GM18520 (cell line): Measurements from ENCODE around the gene DHFR.
A peak's percentile ranks its signal among the peaks of the same experiment; 100 is the strongest.
"Not testable (repeated sequence)": the region's sequence is repeated elsewhere in the genome, so short reads cannot be mapped to it uniquely, and the experiment has no call there.

Experiments used
- ATAC-seq: cut with Tn5 transposase; IDR thresholded peaks from one replicate; pipeline ENCODE4 v1.9.1; 2021; ENCODE audit not compliant: unreplicated experiment

DHFR gene

DNA sequence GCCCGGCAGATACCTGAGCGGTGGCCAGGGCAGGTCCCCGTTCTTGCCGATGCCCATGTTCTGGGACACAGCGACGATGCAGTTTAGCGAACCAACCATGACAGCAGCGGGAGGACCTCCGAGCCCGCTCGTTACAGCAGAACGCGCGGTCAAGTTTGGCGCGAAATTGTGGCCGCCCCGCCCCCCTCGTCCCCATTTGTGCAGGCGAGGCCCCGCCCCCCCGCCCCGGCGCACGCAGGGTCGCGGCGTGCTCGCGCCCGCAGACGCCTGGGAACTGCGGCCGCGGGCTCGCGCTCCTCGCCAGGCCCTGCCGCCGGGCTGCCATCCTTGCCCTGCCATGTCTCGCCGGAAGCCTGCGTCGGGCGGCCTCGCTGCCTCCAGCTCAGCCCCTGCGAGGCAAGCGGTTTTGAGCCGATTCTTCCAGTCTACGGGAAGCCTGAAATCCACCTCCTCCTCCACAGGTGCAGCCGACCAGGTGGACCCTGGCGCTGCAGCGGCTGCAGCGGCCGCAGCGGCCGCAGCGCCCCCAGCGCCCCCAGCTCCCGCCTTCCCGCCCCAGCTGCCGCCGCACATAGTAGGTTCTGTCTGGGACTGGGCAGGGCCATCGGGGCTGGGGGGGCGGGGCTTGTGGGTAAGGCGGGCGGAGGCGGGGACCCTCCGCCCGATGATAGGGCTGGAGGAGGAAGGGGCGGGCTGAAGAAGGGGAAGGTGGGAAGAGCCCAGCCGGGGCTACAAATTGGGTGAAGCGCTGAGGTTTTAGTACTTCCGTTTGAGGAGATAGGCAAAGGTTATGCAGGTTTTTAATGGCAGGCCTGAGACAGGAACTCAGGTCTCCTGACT is at the start of gene DHFR, which contains the start of gene MSH3:
TSS of gene DHFR (minus strand) at position 593 of the 840 bp plus-strand sequence. CDS start at position 99, 494 bp downstream.
TSS of gene MSH3 (plus strand) at position 262 of the 840 bp plus-strand sequence. CDS start at position 338, 76 bp downstream.
- peak; percentile 16 for ATAC-seq

DNA sequence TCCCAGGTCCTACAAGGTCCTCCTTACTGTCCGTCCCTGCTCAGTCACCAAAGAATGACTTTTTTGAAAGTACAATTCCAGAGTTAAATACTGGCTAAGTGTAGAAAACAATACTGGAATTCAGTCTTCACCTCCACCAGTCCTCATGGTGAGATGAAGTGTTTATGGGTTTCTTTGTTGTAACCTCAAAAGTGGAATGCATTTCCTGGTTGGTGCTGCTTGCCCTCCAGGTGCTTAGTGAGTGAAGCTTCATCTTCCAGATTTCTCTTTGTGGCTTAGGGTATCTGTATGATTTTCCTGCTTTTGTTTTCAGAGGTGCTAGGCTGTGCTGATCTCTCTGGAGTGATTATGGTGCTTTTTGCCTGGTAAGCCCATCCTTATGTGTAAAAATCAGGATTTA is 49.4 kb upstream of the DHFR start:
- no peak for ATAC-seq

DNA sequence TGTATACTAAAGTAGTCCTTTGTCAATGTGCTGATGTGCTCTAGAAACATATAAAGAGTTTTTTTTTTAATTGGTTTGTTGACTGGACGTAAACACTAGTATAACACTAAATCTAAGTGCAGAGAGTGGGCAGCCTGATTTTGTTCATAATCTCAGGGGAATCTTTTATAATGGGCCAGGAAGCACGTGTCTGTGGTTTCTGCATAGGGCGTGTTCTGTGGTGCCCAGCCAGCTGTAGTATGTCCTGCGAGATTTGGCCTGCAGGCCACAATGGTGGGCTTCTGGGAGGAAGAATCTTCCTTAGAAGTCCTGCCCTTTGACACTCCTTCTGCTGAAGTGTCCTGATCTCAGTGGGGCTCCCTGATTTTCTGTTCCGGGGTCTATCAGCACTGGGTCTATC is 49.0 kb upstream of the DHFR start:
- no peak for ATAC-seq

DNA sequence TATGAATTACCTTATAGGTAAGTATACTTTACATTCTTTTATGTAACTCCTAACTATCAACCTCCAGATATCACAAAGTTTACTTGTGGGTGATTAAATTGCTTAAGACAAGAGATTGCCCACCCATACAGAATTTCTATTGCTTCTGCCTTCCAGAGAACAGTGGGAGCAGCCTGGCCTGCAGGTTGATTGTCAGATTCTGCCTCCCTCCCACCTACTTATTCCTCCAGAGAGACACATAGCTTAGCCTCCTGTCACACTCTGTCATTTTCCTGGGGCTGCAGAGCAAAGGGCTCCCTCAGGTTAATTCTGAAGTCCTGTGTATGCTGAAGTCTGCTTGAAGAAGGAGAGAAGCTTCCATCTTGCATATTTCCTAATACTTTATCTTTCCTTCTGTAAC is 48.5 kb upstream of the DHFR start:
- ATAC-seq = no peak

DNA sequence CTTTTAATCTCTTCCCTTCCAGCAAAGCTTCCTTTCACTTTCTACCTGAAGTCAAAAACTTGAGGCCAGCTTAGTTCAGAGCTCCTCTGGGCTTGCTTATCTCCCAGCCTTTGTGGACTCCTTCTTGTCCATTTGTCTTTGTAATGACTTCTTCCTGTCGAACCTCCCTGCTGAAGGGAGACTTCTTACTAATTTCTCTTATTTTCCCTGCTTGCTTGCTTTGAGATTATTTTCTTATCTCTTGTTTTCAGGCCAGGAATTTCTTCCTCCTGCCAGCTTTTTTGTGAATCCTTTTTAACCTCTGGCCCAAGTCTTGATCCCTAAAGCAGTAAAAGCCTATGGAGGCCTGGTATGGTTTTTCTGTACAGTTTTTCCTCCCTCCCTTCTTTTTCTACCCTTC is 46.8 kb upstream of the DHFR start:
- ATAC-seq = no peak

DNA sequence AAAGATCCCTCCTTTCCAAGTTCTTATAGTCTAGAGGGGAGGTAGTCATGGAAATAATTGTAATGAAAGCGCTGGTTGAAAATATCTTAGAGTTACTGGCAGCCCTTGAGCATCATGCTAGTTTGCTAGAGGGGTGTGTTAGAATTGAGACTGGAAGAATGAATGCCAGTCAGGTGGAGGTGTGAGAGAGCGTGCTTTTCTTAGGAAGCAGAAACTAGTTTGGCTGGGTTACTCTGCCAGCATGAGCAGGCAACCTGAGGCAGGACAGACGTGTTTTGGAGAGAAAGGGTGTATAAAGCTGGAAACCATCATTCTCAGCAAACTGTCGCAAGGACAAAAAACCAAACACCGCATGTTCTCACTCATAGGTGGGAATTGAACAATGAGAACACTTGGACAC is 43.6 kb upstream of the DHFR start:
- ATAC-seq = no peak

DNA sequence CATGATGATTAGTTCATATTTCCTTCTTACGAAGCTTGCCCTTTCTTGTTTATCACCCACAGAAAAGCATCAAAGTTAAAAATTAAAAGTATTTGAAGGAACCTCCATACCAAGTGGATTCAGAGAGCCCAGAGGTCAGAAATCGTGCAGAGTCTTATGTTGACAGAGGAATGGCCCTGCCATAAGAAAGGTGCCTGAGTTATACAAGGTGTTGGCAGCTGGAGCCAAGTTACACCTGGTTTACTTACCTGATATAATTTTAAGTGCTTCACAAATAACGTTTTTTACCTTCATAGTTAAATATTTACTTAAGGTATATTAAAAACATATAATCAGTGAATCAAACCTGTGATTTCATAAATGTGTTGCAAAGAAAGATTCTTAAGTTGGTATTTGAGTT is 42.3 kb upstream of the DHFR start:
- no peak for ATAC-seq

DNA sequence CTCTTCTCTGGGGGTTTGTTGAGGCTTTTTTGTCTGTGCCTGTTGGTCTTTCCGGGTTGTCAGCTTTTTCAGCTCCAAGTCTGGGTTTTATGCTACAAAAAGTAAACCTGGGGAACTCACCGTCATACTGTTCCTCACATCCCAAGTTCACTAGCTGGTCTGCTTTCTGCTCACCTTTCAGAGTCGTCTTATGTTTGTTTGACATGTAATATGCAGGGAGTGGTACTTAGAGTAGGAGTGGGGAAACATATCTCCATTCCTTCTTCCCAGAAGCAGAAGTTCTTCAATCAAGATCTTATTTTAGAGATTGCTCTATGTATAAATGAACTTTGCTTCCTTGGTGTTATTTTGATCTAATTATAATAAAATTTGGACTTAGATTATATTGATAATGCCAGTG is 41.7 kb upstream of the DHFR start:
- ATAC-seq = no peak

DNA sequence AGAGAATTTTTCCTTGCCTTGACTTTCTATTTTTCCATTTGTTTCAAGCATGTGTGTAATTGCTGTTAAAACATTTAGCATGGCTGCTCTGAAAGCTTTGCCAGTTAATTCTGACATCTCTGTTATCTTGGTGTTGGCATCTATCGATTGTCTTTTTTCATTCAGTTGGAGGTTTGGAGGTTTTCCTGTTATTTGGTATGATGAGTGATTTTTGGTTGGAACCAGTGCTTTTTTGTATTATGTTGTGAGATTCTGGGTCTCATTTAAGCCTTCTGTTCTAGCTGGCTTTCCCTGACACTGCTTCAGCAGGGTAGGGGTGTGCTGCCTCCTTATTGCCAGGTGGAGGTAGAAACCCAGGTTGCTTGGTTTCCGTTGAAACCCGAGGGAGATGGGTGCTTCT is 40.9 kb upstream of the DHFR start:
- no peak for ATAC-seq

DNA sequence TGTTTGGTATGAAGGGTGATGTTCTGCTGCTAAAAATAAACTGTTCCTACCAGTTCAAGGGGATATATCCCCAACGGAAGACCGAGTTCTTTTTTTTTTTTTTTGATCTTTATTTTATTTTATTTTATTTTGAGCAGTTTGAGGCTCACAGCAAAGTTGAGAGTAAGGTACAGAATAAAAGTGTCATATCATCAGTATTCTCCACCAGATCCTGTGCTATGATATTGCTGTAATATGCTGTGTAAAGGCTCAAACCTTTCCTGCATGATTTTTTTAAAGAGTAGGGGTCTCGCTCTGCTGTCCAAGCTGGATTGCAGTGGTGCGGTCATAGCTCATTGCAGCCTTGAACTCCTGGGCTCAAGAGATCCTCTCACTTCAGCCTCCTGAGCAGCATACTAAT is 34.8 kb upstream of the DHFR start:
- ATAC-seq = no peak

DNA sequence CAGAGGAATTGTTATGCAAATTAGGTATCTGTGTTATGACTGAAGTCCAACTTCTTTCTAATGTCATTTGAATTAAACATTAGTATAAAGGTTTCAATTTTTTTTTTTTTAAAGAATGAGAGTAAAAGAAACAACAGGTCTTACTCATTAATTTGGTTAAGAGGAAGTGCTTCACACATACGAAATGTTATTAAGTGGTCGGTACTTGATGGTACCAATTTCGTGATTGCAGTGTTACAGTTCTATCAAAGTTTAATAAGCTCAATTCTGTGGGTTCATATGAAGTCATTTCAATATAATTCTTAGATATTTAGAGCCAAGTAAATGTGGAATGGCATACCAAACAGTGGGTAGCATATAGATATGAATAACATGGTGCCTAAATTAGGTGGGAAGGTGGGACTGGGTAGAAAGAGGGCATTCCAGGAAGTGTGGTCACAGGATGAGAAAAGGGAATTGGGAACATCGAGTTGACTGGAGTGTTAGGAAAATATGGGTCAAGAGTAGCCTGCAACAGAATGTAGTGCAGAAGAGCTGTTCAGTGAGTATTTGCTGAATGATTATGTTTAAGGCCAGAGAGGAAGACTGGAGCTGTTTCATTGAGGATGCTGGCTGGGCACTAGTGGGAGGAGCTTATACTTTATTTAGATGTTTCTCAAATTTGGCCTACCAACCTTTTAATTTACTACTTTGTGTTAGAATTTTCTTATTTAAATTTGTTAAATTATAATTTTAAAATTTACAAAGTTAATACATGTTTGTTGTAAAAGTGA is 34.1 kb upstream of the DHFR start:
- ATAC-seq = no peak

DNA sequence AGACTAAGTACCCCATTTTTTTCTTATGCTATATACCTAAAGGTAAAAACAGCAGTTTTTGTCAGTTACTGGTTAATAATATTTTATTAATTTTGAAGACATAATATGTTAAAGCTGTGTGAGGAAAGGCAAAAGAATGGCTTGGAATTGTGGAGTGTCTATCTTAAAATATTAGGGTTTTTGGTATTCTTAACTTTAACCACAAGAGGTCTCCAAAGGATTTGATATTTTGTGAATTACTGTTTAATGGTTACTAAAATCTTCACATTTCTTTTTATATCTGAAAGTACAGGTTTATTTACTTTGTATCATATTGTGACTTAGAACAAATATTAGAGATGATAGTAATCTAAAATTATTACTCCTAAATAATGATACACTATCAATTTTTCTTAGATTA is 32.0 kb upstream of the DHFR start:
- no peak for ATAC-seq

DNA sequence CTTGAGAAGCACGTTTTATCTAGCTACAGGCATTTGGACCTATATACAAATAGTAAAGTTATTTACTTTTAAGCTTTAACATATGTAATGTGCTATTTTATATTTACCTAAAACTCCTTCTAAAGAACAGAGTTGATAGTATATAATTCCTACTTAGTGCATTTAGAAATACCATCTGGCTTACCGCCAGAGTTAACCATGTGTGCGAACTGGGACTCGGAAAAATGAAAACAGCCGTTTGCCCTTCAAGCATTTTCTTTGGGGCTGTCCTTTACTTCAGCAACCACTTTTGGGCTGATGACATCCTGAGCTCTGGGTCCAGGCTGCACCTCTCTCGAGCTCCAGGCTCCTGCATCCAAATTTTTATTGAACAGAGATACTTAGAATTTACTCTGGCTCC is 21.9 kb upstream of the DHFR start:
- no peak for ATAC-seq

DNA sequence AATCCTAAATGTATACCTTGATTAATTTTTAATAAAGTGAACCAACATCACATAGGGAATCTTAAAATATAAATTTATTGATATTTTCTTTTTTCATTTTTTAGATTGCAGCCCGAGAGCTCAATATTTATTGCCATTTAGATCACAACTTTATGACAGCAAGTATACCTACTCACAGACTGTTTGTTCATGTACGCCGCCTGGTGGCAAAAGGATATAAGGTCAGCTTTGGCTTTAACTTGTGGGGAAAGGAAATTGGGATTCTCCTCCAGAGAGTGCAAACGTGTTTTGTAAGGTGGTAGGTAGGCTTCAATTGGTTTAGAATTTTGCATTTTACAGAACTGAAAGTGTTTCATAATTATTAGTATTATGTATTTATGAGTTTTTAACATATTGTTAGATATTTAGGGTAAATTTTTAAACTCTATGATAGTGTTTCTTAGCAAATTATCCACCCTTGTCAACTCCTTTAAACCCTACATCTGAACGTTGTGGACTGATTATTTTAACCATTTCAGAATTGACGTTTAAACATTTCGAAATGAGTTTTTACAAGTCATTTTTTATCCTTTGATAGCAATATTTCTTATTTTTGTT is 17.5 kb upstream of the DHFR start:
- no peak for ATAC-seq

DNA sequence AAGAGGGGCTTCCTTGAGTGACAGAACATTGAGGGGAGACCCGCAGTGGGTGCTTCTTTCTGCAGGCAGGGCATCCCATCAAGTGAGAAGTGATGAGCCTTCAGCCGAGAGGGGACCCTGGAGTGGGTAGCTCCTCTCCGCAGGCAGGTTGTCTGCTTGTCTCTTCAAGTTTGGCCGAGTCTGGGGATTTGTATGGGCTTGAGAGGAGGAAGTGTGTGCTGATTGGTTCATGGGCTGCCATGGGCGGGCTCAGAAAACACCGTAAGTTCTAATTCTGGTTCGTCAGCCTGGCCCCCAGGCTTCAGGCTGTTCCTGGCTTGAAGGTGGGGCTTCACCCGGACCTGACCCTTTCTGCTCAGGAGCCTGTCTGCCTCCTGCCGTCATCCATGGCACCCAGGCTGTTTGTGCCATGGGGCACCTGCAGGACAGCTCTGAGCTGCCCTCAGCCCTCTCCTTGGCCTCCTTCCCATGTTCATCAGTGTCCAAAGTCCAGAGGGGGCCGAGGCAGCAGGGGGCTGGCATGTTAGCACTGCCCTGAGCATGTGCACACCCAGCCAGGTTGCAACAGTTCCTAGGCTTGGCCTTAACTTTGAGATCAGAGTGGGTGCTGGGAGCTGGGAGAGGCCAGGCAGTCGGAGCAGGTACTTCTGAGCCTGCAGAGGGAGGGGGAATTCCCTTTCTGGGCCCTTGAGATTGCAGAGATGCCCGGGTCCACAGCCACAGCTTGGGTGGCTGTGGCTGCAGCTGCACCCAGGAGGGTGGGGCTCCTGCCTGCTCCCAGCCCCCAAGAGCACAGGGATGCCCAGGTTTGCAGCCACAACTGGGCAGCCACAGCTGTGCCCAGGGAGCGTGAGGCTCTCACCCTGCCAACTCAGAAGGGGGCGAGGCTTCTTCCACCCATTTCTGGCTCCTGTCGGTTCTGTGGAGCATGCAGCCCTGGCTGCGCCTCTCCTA is 13.5 kb upstream of the DHFR start:
- peak; percentile 54 for ATAC-seq

DNA sequence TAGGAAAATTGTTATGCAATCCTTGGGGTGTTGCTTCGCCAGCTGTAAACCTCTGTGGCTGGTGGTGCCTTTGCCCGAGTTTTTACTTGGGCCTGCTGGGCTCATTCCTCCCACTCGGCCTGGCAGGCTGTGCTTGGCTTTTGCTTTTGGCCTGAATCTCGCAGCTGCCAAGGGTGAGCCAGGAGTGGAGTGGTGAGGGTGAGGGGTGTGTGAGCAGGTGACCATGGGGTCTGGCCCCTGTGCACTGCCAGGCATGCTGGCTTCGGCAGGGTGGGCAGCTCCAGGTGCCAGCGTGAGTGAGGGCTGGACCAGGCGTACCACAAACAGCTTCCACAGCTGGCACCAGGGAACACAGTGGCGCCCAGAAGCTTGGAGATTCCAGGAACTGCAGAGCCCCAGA is 12.6 kb upstream of the DHFR start:
- ATAC-seq = no peak

DNA sequence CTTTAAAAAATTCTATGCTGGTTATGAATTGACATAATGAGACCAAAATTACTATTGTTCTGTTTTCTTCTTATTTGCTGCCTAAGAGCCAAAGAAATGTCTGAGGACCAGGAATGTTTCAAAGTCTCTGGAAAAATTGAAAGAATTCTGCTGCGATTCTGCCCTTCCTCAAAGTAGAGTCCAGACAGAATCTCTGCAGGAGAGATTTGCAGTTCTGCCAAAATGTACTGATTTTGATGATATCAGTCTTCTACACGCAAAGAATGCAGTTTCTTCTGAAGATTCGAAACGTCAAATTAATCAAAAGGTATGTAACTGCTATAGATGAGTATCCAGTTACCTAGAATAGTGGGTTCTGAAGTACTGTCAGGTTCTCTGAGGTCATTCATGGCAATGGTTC is 10.3 kb upstream of the DHFR start:
- no peak for ATAC-seq

DNA sequence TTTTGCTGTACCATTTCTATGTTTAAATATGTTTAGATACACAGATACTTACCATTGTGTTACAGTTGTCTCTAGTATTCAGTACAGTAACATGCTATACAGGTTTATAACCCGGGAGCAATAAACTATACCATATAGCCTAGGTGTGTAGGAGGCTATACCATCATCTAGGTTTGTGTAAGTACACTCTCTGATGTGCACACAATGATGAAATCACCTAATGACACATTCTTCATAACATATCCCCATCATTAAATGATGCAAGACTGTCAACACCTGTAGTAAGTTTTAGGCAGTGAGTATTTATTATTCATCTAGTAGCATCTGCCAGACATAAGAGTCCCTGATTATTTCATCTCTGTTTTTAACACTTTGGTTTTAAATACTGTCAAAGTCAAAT is 7.3 kb upstream of the DHFR start:
- ATAC-seq = no peak

DNA sequence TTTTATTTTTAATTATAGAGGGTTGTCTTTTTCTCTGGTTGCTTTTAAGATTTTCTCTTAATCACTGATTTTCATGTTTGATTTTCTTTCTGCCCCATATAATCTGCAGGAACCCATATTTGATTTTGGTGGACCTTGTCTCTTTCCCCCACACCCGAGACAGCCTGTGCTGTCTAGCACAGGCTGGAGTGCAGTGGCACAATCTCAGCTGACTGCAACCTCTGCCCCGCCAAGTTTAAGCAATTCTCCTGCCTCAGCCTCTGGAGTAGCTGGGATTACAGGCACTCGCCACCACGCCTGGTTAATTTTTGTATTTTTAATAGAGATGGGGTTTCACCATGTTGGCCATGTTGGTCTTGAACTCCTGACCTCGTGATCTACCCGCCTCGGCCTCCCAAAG is 5.9 kb upstream of the DHFR start:
- ATAC-seq = not testable (repeated sequence)

DNA sequence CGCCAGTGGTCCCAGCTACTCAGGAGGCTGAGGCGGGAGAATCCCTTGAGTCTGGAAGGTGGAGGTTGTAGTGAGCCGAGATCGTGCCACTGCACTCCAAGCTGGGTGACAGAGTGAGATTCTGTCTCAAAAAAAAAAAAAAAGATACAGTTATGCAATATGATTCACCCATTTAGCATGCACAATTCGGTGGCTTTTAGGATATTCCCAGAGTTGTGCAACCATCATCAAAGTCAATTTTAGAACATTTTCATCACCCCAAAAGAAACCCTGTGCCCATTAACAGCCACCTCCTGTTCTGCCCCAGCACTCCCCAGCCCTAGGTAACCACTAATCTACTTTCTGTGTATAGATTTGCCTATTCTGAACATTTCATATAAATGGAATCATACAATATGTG is 4.3 kb upstream of the DHFR start:
- ATAC-seq = no peak

DNA sequence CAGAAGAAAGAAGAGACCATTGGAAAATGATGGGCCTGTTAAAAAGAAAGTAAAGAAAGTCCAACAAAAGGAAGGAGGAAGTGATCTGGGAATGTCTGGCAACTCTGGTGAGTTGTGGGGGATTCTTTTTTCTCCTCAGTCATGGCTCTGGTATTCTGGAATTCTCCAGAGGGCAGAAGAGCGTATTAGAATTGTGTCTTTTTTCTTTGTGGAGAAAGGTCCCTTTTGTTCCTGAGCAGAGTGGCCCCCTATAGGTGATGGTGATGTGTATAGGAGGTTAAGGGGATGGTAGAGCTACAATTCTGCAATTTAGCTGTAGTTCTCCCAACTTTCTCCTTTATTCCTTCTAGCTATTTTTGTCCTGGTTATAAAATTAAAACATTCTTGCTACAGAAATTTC is 1.6 kb upstream of the DHFR start:
- ATAC-seq = no peak
